Duodenal mucosa (tissue), 2 donors: ENCODE results near the gene COLEC12.
"Not testable (repeated sequence)": the region's sequence is repeated elsewhere in the genome, so short reads cannot be mapped to it uniquely, and the experiment has no call there.

ENCODE experiments used
- H3K27ac ChIP-seq: one replicate; pipeline ENCODE4 v1.7.0; 2013; ENCODE audit warnings: low read depth, low read length
- H3K27me3 ChIP-seq, 2 donors: one replicate each; pipeline ENCODE4 v1.7.0; 2013; ENCODE audit warnings: low read length in 2 of 2, control low read depth in 1 of 2; ENCODE audit not compliant: insufficient read depth in 2 of 2, control insufficient read depth in 1 of 2
- H3K36me3 ChIP-seq, 2 donors: one replicate each; pipeline ENCODE4 v1.7.0; 2013; ENCODE audit warnings: low read length in 2 of 2, control low read depth in 1 of 2; ENCODE audit not compliant: insufficient read depth in 2 of 2, control insufficient read depth in 1 of 2
- H3K4me1 ChIP-seq, 2 donors: one replicate each; pipeline ENCODE4 v1.7.0; 2013; ENCODE audit warnings: low read length in 2 of 2, control low read depth in 1 of 2; ENCODE audit not compliant: insufficient read depth in 2 of 2, control insufficient read depth in 1 of 2
- H3K4me3 ChIP-seq, 2 donors: one replicate each; pipeline ENCODE4 v1.7.0; 2013; ENCODE audit warnings: low read length in 2 of 2, low read depth in 1 of 2
- H3K9ac ChIP-seq, 2 donors: one replicate each; pipeline ENCODE4 v1.7.0; 2013; ENCODE audit warnings: low read length in 2 of 2, low read depth in 1 of 2
- H3K9me3 ChIP-seq, 2 donors: one replicate each; pipeline ENCODE4 v1.7.0; 2013; ENCODE audit warnings: low read length in 2 of 2, control low read depth in 1 of 2; ENCODE audit not compliant: control insufficient read depth in 1 of 2

Gene COLEC12

GRCh38 chr18:295756-296490 lies 204.6 kb downstream of the COLEC12 start:
- no peak overlapping the region for H3K4me3 ChIP-seq
- no peaks in the 10 kb centered on the region for H3K9me3 ChIP-seq
- H3K27me3 ChIP-seq = no peaks in the 10 kb centered on the region
- no peak overlapping the region for H3K27ac ChIP-seq
- no peaks in the 10 kb centered on the region for H3K4me1 ChIP-seq
- no peak overlapping the region for H3K9ac ChIP-seq
- H3K36me3 ChIP-seq = no peaks in the 10 kb centered on the region

GRCh38 chr18:294566-294965 lies 205.9 kb downstream of the COLEC12 start:
- Histone ChIP-seq H3K4me1 (no peaks in the 10 kb centered on the region), H3K9ac (no peak overlapping the region), H3K27me3 (no peaks in the 10 kb centered on the region), H3K9me3 (no peaks in the 10 kb centered on the region), H3K4me3 (no peak overlapping the region), H3K36me3 (no peaks in the 10 kb centered on the region), H3K27ac (no peak overlapping the region)

GRCh38 chr18:293536-293935 lies 207.0 kb downstream of the COLEC12 start:
- H3K27ac ChIP-seq = no peak overlapping the region
- no peaks in the 10 kb centered on the region for H3K36me3 ChIP-seq

GRCh38 chr18:292271-292670 lies 208.2 kb downstream of the COLEC12 start:
- Histone ChIP-seq H3K4me1 (no peaks in the 10 kb centered on the region), H3K9ac (no peak overlapping the region), H3K36me3 (no peaks in the 10 kb centered on the region), H3K27ac (no peak overlapping the region), H3K9me3 (no peaks in the 10 kb centered on the region), H3K4me3 (no peak overlapping the region), H3K27me3 (no peaks in the 10 kb centered on the region)

More at GRCh38 chr18:293536-293935, 207.0 kb downstream of the COLEC12 start:
- H3K27me3 ChIP-seq = no peaks in the 10 kb centered on the region
- H3K9ac ChIP-seq = no peak overlapping the region
- no peaks in the 10 kb centered on the region for H3K4me1 ChIP-seq
- no peak overlapping the region for H3K4me3 ChIP-seq
- H3K9me3 ChIP-seq = no peaks in the 10 kb centered on the region

- H3K9me3 ChIP-seq, H3K36me3 ChIP-seq, H3K27me3 ChIP-seq, H3K27ac ChIP-seq, H3K4me3 ChIP-seq, H3K9ac ChIP-seq, H3K4me1 ChIP-seq: not testable (repeated sequence)
Observed at GRCh38 chr18:289970-290369, 210.5 kb downstream of the COLEC12 start.

GRCh38 chr18:289026-289425 lies 211.5 kb downstream of the COLEC12 start:
- H3K4me3 ChIP-seq = no peak overlapping the region
- no peaks in the 10 kb centered on the region for H3K9me3 ChIP-seq
- no peaks in the 10 kb centered on the region for H3K4me1 ChIP-seq
- no peaks in the 10 kb centered on the region for H3K27me3 ChIP-seq
- H3K9ac ChIP-seq = no peak overlapping the region
- no peak overlapping the region for H3K27ac ChIP-seq
- no peaks in the 10 kb centered on the region for H3K36me3 ChIP-seq

- no peaks in the 10 kb centered on the region for H3K9me3 ChIP-seq
- H3K36me3 ChIP-seq = no peaks in the 10 kb centered on the region
- no peak overlapping the region for H3K4me3 ChIP-seq
- no peak overlapping the region for H3K9ac ChIP-seq
- no peaks in the 10 kb centered on the region for H3K4me1 ChIP-seq
- H3K27me3 ChIP-seq = no peaks in the 10 kb centered on the region
- H3K27ac ChIP-seq = no peak overlapping the region
Observed at GRCh38 chr18:286515-287310, 213.8 kb downstream of the COLEC12 start.

- no peak overlapping the region for H3K9ac ChIP-seq
- H3K36me3 ChIP-seq = no peaks in the 10 kb centered on the region
- no peaks in the 10 kb centered on the region for H3K9me3 ChIP-seq
- no peak overlapping the region for H3K27ac ChIP-seq
- no peaks in the 10 kb centered on the region for H3K27me3 ChIP-seq
- H3K4me1 ChIP-seq = no peaks in the 10 kb centered on the region
- no peak overlapping the region for H3K4me3 ChIP-seq
Observed at GRCh38 chr18:285817-286216, 214.7 kb downstream of the COLEC12 start.

- Histone ChIP-seq H3K4me1 (no peaks in the 10 kb centered on the region), H3K9ac (no peak overlapping the region), H3K9me3 (no peaks in the 10 kb centered on the region), H3K27me3 (no peaks in the 10 kb centered on the region), H3K36me3 (no peaks in the 10 kb centered on the region), H3K27ac (no peak overlapping the region), H3K4me3 (no peak overlapping the region)
Observed at GRCh38 chr18:275486-275885, 225.0 kb downstream of the COLEC12 start.

GRCh38 chr18:274313-274712 lies 226.2 kb downstream of the COLEC12 start:
- Histone ChIP-seq H3K9me3 (no peaks in the 10 kb centered on the region), H3K4me1 (no peaks in the 10 kb centered on the region), H3K9ac (no peak overlapping the region), H3K27me3 (no peaks in the 10 kb centered on the region), H3K4me3 (no peak overlapping the region), H3K36me3 (no peaks in the 10 kb centered on the region), H3K27ac (no peak overlapping the region)
